IMR-90 (cell line): ENCODE data around the gene SMYD2. TPM values are rescaled to one million over a fixed set of nuclear protein-coding genes. Genes with fewer than 3 reads are reported as not detected.
A peak's percentile ranks its signal among the peaks of the same experiment; 100 is the strongest.

ENCODE experiments used
- ATAC-seq: fragments of 200-7000 bp; cut with Tn5 transposase; 2 replicates; pipeline ENCODE4 v1.9.1; 2020; ENCODE audit warnings: low read depth, mild to moderate bottlenecking, moderate library complexity
- BruUV-seq: library from RNA; stranded (reverse); fragments of 400-500 nt; replicated peaks from 2 replicates; lab custom pipeline; 2021; lab: Mats Ljungman, UMichigan
- CTCF ChIA-PET: fragments of 300-600 bp; formaldehyde crosslinking; extraction: SDS; loops from one replicate; lab custom pipeline; 2021; ENCODE audit warnings: antibody characterized with exemption; lab: Yijun Ruan, JAX
- POLR2A ChIA-PET: fragments of 300-600 bp; sonication (Branson Sonifier 250); formaldehyde crosslinking; loops from one replicate; lab custom pipeline; 2022; ENCODE audit warnings: antibody characterized with exemption; ENCODE audit not compliant: unreplicated experiment; lab: Charles Lee
- DNase-seq: peaks from one replicate; pipeline ENCODE4 v3.0.0; 2013
- H2AFZ ChIP-seq: replicated peaks from 2 replicates; pipeline ENCODE3; 2013; ENCODE audit warnings: low read length, mild to moderate bottlenecking; ENCODE audit not compliant: poor library complexity
- H2AK5ac ChIP-seq: 2 replicates; pipeline ENCODE4 v1.6.1; 2013; ENCODE audit warnings: low read depth, low read length, inconsistent platforms
- H2AK9ac ChIP-seq: replicated peaks from 2 replicates; pipeline ENCODE3; 2013; ENCODE audit warnings: mild to moderate bottlenecking, low read depth, low read length, moderate library complexity; ENCODE audit not compliant: poor library complexity
- H2BK120ac ChIP-seq: 2 replicates; pipeline ENCODE4 v1.6.1; 2013; ENCODE audit warnings: low read depth, low read length, inconsistent platforms
- H2BK15ac ChIP-seq: 3 replicates; pipeline ENCODE4 v1.6.1; 2013; ENCODE audit warnings: low read depth, low read length, inconsistent platforms
- H2BK20ac ChIP-seq: 2 replicates; pipeline ENCODE4 v1.6.1; 2013; ENCODE audit warnings: low read depth, mild to moderate bottlenecking, inconsistent platforms, low read length, moderate library complexity
- H2BK5ac ChIP-seq: 2 replicates; pipeline ENCODE4 v1.6.1; 2013; ENCODE audit warnings: mild to moderate bottlenecking, low read depth, low read length, inconsistent platforms; ENCODE audit not compliant: poor library complexity, severe bottlenecking
- H3K14ac ChIP-seq: replicated peaks from 2 replicates; pipeline ENCODE4 v1.6.1; 2013; ENCODE audit warnings: low read depth, low read length, inconsistent platforms
- H3K18ac ChIP-seq: 2 replicates; pipeline ENCODE4 v1.6.1; 2013; ENCODE audit warnings: low read depth, low read length, control low read depth
- H3K23ac ChIP-seq: 2 replicates; pipeline ENCODE4 v1.6.1; 2013; ENCODE audit warnings: low read depth, low read length, inconsistent platforms
- H3K27ac ChIP-seq: 2 replicates; pipeline ENCODE4 v1.5.1; 2013; ENCODE audit warnings: mild to moderate bottlenecking, control low read depth, low read length; ENCODE audit not compliant: insufficient read depth
- H3K27me3 ChIP-seq: 2 replicates; pipeline ENCODE4 v1.6.1; 2013; ENCODE audit warnings: low read length; ENCODE audit not compliant: control insufficient read depth, insufficient read depth
- H3K36me3 ChIP-seq: 2 replicates; pipeline ENCODE4 v1.6.1; 2013; ENCODE audit warnings: low read length, mixed read lengths; ENCODE audit not compliant: control insufficient read depth, insufficient read depth
- H3K4ac ChIP-seq: 2 replicates; pipeline ENCODE4 v1.6.1; 2013; ENCODE audit warnings: low read depth, low read length, inconsistent platforms
- H3K4me1 ChIP-seq: 2 replicates; pipeline ENCODE4 v1.6.1; 2013; ENCODE audit warnings: low read length, mixed read lengths; ENCODE audit not compliant: control insufficient read depth, insufficient read depth
- H3K4me2 ChIP-seq: 2 replicates; pipeline ENCODE4 v1.6.1; 2013; ENCODE audit warnings: low read depth, mild to moderate bottlenecking, control low read depth, low read length, moderate library complexity
- H3K4me3 ChIP-seq: 2 replicates; pipeline ENCODE4 v1.5.1; 2013; ENCODE audit warnings: low read depth, mild to moderate bottlenecking, control low read depth, low read length, moderate library complexity; ENCODE audit not compliant: insufficient read depth
- H3K56ac ChIP-seq: 2 replicates; pipeline ENCODE4 v1.6.1; 2013; ENCODE audit warnings: low read length, inconsistent platforms; ENCODE audit not compliant: insufficient read depth; ENCODE audit errors: extremely low read depth
- H3K79me1 ChIP-seq, 2 experiments: 2 replicates each; pipeline ENCODE4 v1.6.1; 2013; ENCODE audit warnings: low read length in 2 of 2, inconsistent platforms in 1 of 2, low read depth in 1 of 2
- H3K9ac ChIP-seq: 2 replicates; pipeline ENCODE4 v1.6.1; 2013; ENCODE audit warnings: low read depth, low read length, control low read depth
- H3K9me1 ChIP-seq: 2 replicates; pipeline ENCODE4 v1.6.1; 2013; ENCODE audit warnings: low read length, inconsistent platforms; ENCODE audit not compliant: insufficient read depth
- H3K9me3 ChIP-seq: 2 replicates; pipeline ENCODE4 v1.6.1; 2013; ENCODE audit warnings: low read length; ENCODE audit not compliant: control insufficient read depth, insufficient read depth
- H4K20me1 ChIP-seq: 2 replicates; pipeline ENCODE4 v1.6.1; 2013; ENCODE audit warnings: low read length, inconsistent platforms; ENCODE audit not compliant: insufficient read depth
- H4K5ac ChIP-seq: 2 replicates; pipeline ENCODE4 v1.6.1; 2013; ENCODE audit warnings: mild to moderate bottlenecking, low read depth, low read length, control low read depth
- H4K8ac ChIP-seq, 2 experiments: 2 replicates each; pipeline ENCODE4 v1.6.1; 2013; ENCODE audit warnings: low read depth in 2 of 2, low read length in 2 of 2, control low read depth in 1 of 2, inconsistent platforms in 1 of 2
- H4K91ac ChIP-seq: 2 replicates; pipeline ENCODE4 v1.6.1; 2013; ENCODE audit warnings: low read depth, low read length, inconsistent platforms; ENCODE audit not compliant: insufficient read depth
- CEBPB ChIP-seq: IDR thresholded peaks from 2 replicates; pipeline ENCODE4 v1.6.1; 2012; ENCODE audit warnings: low read depth, low read length, improper control_type of control experiment
- CHD1 ChIP-seq: IDR thresholded peaks from 2 replicates; pipeline ENCODE4 v1.6.1; 2012; ENCODE audit warnings: low read depth, low read length, improper control_type of control experiment
- ELK1 ChIP-seq: fragments of 150-350 bp; IDR thresholded peaks from 2 replicates; pipeline ENCODE4 v1.6.1; 2016; ENCODE audit warnings: low read depth, mild to moderate bottlenecking, low read length, moderate library complexity, borderline replicate concordance
- MAZ ChIP-seq: IDR thresholded peaks from 2 replicates; pipeline ENCODE4 v1.6.1; 2012; ENCODE audit warnings: low read depth, mild to moderate bottlenecking, low read length, improper control_type of control experiment, moderate library complexity, borderline replicate concordance
- MXI1 ChIP-seq: IDR thresholded peaks from 2 replicates; pipeline ENCODE4 v1.6.1; 2012; ENCODE audit warnings: low read depth, mild to moderate bottlenecking, low read length, moderate library complexity, borderline replicate concordance
- NFE2L2 ChIP-seq: fragments of 150-350 bp; IDR thresholded peaks from 2 replicates; pipeline ENCODE4 v1.6.1; 2016; ENCODE audit warnings: low read depth, mild to moderate bottlenecking, low read length
- RCOR1 ChIP-seq: IDR thresholded peaks from 2 replicates; pipeline ENCODE4 v1.6.1; 2012; ENCODE audit warnings: mild to moderate bottlenecking, low read length, improper control_type of control experiment; ENCODE audit not compliant: insufficient replicate concordance
- WGBS, 2 experiments: methylation state at CpG; one replicate each; pipeline versions ENCODE4 v1.1.5 to v1.1.7; 2013; ENCODE audit warnings: missing lambda C conversion rate in 2 of 2; ENCODE audit not compliant: insufficient read length in 1 of 2; ENCODE audit errors: extremely low coverage in 2 of 2; 5-methylcytosine and 5-hydroxymethylcytosine counted together
- dilution Hi-C: fragments of 300-500 bp; cut with HindIII; formaldehyde crosslinking; loops from one replicate; pipeline ENCODE4 v1.14.3; 2018; ENCODE audit warnings: low sequenced_read_pairs; ENCODE audit not compliant: unreplicated experiment
- in situ Hi-C: fragments of 300-500 bp; cut with MboI; formaldehyde crosslinking; loops from 3 replicates; pipeline ENCODE4 v1.14.3; 2019; ENCODE audit warnings: low sequenced_read_pairs, inconsistent platforms, mixed read lengths
- intact Hi-C: fragments of 100-400 bp; cut with micrococcal nuclease; formaldehyde crosslinking; loops from 2 replicates; pipeline ENCODE4 v1.10.0; 2022
- polyA plus RNA-seq, 3 experiments: library from polyadenylated mRNA; depleted of rRNA; stranded (reverse); fragments of >200 nt; gene quantifications; 2 replicates each; pipeline ENCODE4 v1.2.3, GENCODE V29; 2012; ENCODE audit warnings: low replicate concordance in 1 of 3
- total RNA-seq: library from RNA; depleted of rRNA; stranded (reverse); fragments of >200 nt; gene quantifications from 2 replicates; pipeline ENCODE4 v1.2.3, GENCODE V29; 2012

Gene SMYD2
- total and polyA plus RNA-seq, 2 of the 4 experiments (the other 2 are of a cell fraction), result 32.7 to 61.7 TPM

GRCh38 chr1:214281720-214282629, 1.0 kb downstream of the SMYD2 start:
- Histone ChIP-seq H2BK15ac (peak overlapping the region; percentile 35; the same call in 2 of the 3 replicates), H2BK20ac (peak overlapping the region; percentile 73), H3K9me3 (no peaks in the 10 kb centered on the region), H4K20me1 (no peaks in the 10 kb centered on the region), H2BK5ac (peak overlapping the region; percentile 72), H4K91ac (peak overlapping the region; percentile 64), H3K9me1 (no peaks in the 10 kb centered on the region), H3K4ac (peak overlapping the region; percentile 55), H3K14ac (peak overlapping the region; percentile 95), H3K4me1 (peaks cover 3% of the 10 kb centered on the region; the same call in 1 of the 2 replicates), H3K4me2 (peak overlapping the region; percentile 84), H2AFZ (peak overlapping the region; percentile 95), H3K18ac (peak overlapping the region; percentile 56), H3K36me3 (no peaks in the 10 kb centered on the region), H3K56ac (peak overlapping the region; percentile 37; the same call in 1 of the 2 replicates), H4K5ac (peak overlapping the region; percentile 39), H2BK120ac (peak overlapping the region; percentile 73), H4K8ac (peak overlapping the region; percentile 52 to 53), H3K23ac (peak overlapping the region; percentile 22), H3K79me1 (peaks cover 21 to 33% of the 10 kb centered on the region in 2 experiments), H3K27me3 (no peaks in the 10 kb centered on the region), H3K27ac (peak overlapping the region; percentile 75), H3K9ac (peak overlapping the region; percentile 39), H2AK9ac (peak overlapping the region; percentile 94), H3K4me3 (peak overlapping the region; percentile 92), H2AK5ac (peak overlapping the region; percentile 66)
- peak; percentile 33 for ATAC-seq
- POLR2A ChIA-PET, result no interaction called here
- in situ Hi-C loops (no loop called here), intact Hi-C loops (no loop called here), dilution Hi-C loops (no loop called here)
- no peak; the same call in 1 of the 2 replicates for TF ChIP-seq MXI1
- no peak for TF ChIP-seq NFE2L2
- TF ChIP-seq RCOR1, result no peak
- TF ChIP-seq MAZ, result no peak
- TF ChIP-seq CHD1, result no peak
- TF ChIP-seq CEBPB, result peak; percentile 90
- TF ChIP-seq ELK1, result no peak
- DNase-seq, result peak; percentile 69
- CTCF ChIA-PET, result interaction anchor here (1.0 to 1.3 kb wide), 2 partner anchors 11 to 50 kb away, joined by 3 read pairs; no protein-coding TSS in a partner anchor
- no TSS peak for BruUV-seq
- whole genome bisulfite sequencing, 2 experiments, result 7% methylated on average over 3 of the region's 14 CpGs; no CpG with 5 or more reads in 1 of the 2 experiments
